Stimulated activated CD4-positive, alpha-beta T cell treated with anti-CD3 and anti-CD28 coated beads, Interleukin-4, amount 100 ng/mL, for 48 hours (primary cell): ENCODE measurements around the gene KLHL11.
A peak's percentile ranks its signal among the peaks of the same experiment; 100 is the strongest.

Experiments
- DNase-seq, 2 donors: peaks; one replicate each; pipeline ENCODE4 v3.0.0-alpha.2; 2020; ENCODE audit warnings: low read depth in 2 of 2

KLHL11 gene

DNA sequence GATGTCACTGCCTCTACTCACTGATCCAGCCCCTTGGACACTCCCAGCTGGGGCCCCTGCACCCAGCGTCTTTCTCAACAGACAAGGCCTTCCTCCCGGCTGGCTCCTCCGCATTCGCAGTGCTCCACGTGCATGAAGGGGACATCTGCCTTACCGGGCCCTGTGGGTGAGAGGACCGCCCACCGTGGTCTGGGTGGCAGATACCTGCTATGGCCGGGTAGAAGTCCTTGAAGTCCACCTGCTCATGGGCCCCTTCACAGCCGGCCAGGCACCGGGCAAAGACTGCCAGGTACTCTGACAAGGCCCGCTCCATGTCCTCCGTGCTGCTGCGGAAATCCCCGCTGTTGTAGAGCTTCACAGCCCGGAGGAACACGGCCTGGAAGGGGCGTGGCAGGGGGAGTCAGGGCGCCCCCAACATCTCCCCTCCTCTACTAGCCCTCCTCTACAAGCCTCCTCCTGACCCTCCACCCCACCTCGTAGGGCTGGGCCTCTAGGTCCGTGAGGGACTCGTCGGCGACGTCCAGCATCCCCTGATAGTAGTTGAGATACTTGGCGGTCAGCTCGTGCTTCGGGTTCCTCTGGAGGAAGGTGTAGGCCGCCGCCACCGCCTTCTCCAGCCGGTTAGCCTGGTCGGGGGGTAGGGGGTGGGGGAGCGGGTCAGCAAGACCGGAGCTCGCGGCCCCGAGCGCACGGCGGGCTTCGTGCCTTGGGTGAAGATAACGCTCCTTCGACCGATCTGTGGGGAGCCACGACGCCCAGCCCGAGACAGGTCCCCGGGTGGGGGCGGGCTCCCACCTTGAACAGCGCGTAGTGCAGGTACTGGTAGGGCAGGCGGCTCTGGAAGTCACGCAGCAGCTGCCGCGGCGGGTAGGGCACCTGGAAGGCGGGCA, 54.3 kb downstream of the KLHL11 start:
- peak in 1 of 2 donors; percentile 22 for DNase-seq

DNA sequence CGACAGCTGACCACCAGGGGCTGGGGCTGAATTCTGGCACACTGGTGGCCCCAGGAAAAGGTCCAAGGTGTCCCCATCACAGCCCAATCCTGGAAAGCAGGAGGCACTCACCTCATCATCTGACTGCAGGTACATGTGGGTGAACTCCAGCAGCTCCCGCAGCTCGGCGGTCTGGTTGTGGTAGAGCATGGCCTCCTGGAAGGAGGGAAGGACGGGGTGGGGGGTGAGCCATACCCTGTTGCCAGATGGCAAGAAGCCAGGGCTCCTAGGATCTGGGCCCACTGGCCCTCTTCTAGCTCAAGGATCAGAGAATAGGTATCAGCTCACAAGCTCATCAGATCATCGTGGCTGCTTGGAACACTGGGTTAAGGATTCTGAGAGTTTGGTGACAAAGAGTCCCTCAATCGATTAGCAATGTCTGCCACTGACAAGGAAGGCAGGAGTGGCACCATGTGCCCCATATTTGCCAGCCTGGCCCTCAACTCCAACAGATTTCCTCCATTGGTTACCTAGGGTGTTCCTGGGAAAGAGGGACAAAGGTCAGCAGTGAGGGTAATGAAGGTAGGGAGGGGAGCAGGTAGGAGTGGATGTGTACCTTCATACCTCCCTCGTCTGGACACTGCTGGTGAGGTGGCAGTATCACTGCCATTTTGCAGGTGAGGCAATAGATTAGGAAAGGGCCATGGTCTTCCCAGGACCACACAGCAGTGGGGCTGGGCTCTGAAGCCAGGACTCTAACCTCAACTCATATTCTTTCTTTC, 58.4 kb downstream of the KLHL11 start:
- DNase-seq: no peak
